Caco-2 (cell line): ENCODE results near the gene IBA57. TPM values are rescaled to one million over a fixed set of nuclear protein-coding genes. Genes with fewer than 3 reads are reported as not detected.

Experiments used
- BruUV-seq: library from RNA; stranded (reverse); fragments of 400-500 nt; replicated peaks from 2 replicates; lab custom pipeline; 2021; lab: Mats Ljungman, UMichigan
- CTCF ChIA-PET: fragments of 300-600 bp; sonication (Branson Sonifier 250); formaldehyde crosslinking; loops from one replicate; lab custom pipeline; 2022; ENCODE audit warnings: antibody characterized with exemption; lab: Charles Lee
- POLR2A ChIA-PET: fragments of 300-600 bp; sonication (Branson Sonifier 250); formaldehyde crosslinking; loops from one replicate; lab custom pipeline; 2022; ENCODE audit warnings: antibody characterized with exemption; lab: Charles Lee
- DNase-seq, 2 experiments: peaks; one replicate each; pipeline versions ENCODE4 v3.0.0 to v3.0.0-alpha.2; 2020 to 2022
- H3K27me3 ChIP-seq: replicated peaks from 2 replicates; pipeline ENCODE4 v1.6.0; 2011; ENCODE audit warnings: low read length; ENCODE audit not compliant: control insufficient read depth, insufficient read depth
- H3K36me3 ChIP-seq: 2 replicates; pipeline ENCODE4 v1.5.1; 2011; ENCODE audit warnings: low read length; ENCODE audit not compliant: control insufficient read depth, insufficient read depth
- H3K4me1 ChIP-seq: fragments of 250-450 bp; sonication (Bioruptor Pico); 2 replicates; pipeline ENCODE4 v1.5.1; 2020; ENCODE audit warnings: mild to moderate bottlenecking
- H3K4me3 ChIP-seq: 2 replicates; pipeline ENCODE4 v1.5.1; 2011; ENCODE audit warnings: low read depth, mild to moderate bottlenecking, control low read depth, low read length
- H3K9me3 ChIP-seq: fragments of 250-450 bp; sonication (Bioruptor Pico); 2 replicates; pipeline ENCODE4 v1.5.1; 2020; ENCODE audit warnings: mild to moderate bottlenecking, moderate library complexity
- H3K27ac Mint-ChIP-seq: one replicate; pipeline ENCODE4 v1.8.0; 2022; ENCODE audit warnings: mixed read lengths; ENCODE audit not compliant: unreplicated experiment
- H3K27me3 Mint-ChIP-seq: one replicate; pipeline ENCODE4 v1.8.0; 2022; ENCODE audit warnings: mixed read lengths; ENCODE audit not compliant: insufficient read depth, unreplicated experiment
- H3K36me3 Mint-ChIP-seq: one replicate; pipeline ENCODE4 v1.8.0; 2022; ENCODE audit warnings: mild to moderate bottlenecking, mixed read lengths; ENCODE audit not compliant: insufficient read depth, unreplicated experiment
- H3K4me1 Mint-ChIP-seq: one replicate; pipeline ENCODE4 v1.8.0; 2022; ENCODE audit warnings: low read depth, mixed read lengths; ENCODE audit not compliant: unreplicated experiment
- H3K4me3 Mint-ChIP-seq: one replicate; pipeline ENCODE4 v1.8.0; 2022; ENCODE audit warnings: mild to moderate bottlenecking, moderate library complexity, mixed read lengths; ENCODE audit not compliant: unreplicated experiment
- H3K9me3 Mint-ChIP-seq: one replicate; pipeline ENCODE4 v1.8.0; 2022; ENCODE audit warnings: mixed read lengths; ENCODE audit not compliant: unreplicated experiment
- CTCF ChIP-seq, 2 experiments: fragments of 200-600 bp in 1 of 2; IDR thresholded peaks; 1 replicate in 1 of 2; 2 replicates in 1 of 2; pipeline versions ENCODE4 v1.5.1 to v1.8.0; 2011 to 2022; ENCODE audit warnings: antibody characterized with exemption in 1 of 2, control low read depth in 1 of 2, inconsistent platforms in 1 of 2, low read depth in 1 of 2, low read length in 1 of 2, mild to moderate bottlenecking in 1 of 2, moderate library complexity in 1 of 2; ENCODE audit not compliant: insufficient read depth in 1 of 2, severe bottlenecking in 1 of 2, unreplicated experiment in 1 of 2
- intact Hi-C: fragments of 100-400 bp; cut with micrococcal nuclease; formaldehyde crosslinking; loops from one replicate; pipeline ENCODE4 v1.10.0; 2022; ENCODE audit not compliant: unreplicated experiment
- total RNA-seq: library from RNA; stranded (reverse); gene quantifications from 2 replicates; pipeline ENCODE4 v1.2.3, GENCODE V29; 2022

The IBA57 gene
- total RNA-seq, 1 experiment from 2014 or later, result 15.4 TPM

- POLR2A ChIA-PET, result no interaction called here
- intact Hi-C loops, result loop anchor here (2.0 kb wide), 1 partner anchor 243 kb away; a partner anchor contains a TSS
- H3K4me1 Mint-ChIP-seq, result no peaks in the 10 kb centered on the region
- H3K27me3 Mint-ChIP-seq, result no peaks in the 10 kb centered on the region
- no peaks in the 10 kb centered on the region for H3K36me3 Mint-ChIP-seq
- H3K4me3 Mint-ChIP-seq, result peak overlapping the region; percentile 73
- H3K27ac Mint-ChIP-seq, result no peak overlapping the region
- Histone ChIP-seq H3K36me3 (no peaks in the 10 kb centered on the region), H3K27me3 (no peaks in the 10 kb centered on the region), H3K4me3 (peak overlapping the region; percentile 54), H3K9me3 (no peaks in the 10 kb centered on the region), H3K4me1 (no peaks in the 10 kb centered on the region)
- DNase-seq, result no peak
- H3K9me3 Mint-ChIP-seq, result no peaks in the 10 kb centered on the region
- no TSS peak for BruUV-seq
- CTCF ChIA-PET, result interaction anchor here (0.7 to 1.3 kb wide), 5 partner anchors 62 to 301 kb away, joined by 3 to 6 read pairs (median 3); no protein-coding TSS in a partner anchor
- TF ChIP-seq CTCF (IDR thresholded peaks at IDR 0.05; ENCODE audit: insufficient read depth in 1 of 2, low read depth in 1 of 2, low read length in 1 of 2, severe bottlenecking in 1 of 2, unreplicated experiment in 1 of 2), result no peak
Observed at GRCh38 chr1:228213917-228214808, 48.6 kb downstream of the IBA57 start.

- no peaks in the 10 kb centered on the region for H3K36me3 Mint-ChIP-seq
Observed at GRCh38 chr1:228214921-228215662, 49.5 kb downstream of the IBA57 start.

More at GRCh38 chr1:228214921-228215662, 49.5 kb downstream of the IBA57 start:
- H3K9me3 Mint-ChIP-seq, result no peaks in the 10 kb centered on the region
- ChIA-PET CTCF (no interaction called here), POLR2A (no interaction called here)
- no TSS peak for BruUV-seq
- H3K27me3 ChIP-seq, result no peaks in the 10 kb centered on the region
- no peak overlapping the region for H3K4me3 ChIP-seq
- H3K4me3 Mint-ChIP-seq, result peak overlapping the region; percentile 73
- no peaks in the 10 kb centered on the region for H3K4me1 ChIP-seq
- no peaks in the 10 kb centered on the region for H3K4me1 Mint-ChIP-seq
- H3K27ac Mint-ChIP-seq, result no peak overlapping the region
- TF ChIP-seq CTCF (IDR thresholded peaks at IDR 0.05; ENCODE audit: insufficient read depth in 1 of 2, low read depth in 1 of 2, low read length in 1 of 2, severe bottlenecking in 1 of 2, unreplicated experiment in 1 of 2), result no peak
- H3K9me3 ChIP-seq, result no peaks in the 10 kb centered on the region
- DNase-seq, result no peak
- H3K36me3 ChIP-seq, result no peaks in the 10 kb centered on the region
- intact Hi-C loops, result no loop called here
- no peaks in the 10 kb centered on the region for H3K27me3 Mint-ChIP-seq
